Parathyroid adenoma (tissue), 2 donors: ENCODE measurements around the gene ITCH.
"Not testable (repeated sequence)": the region's sequence is repeated elsewhere in the genome, so short reads cannot be mapped to it uniquely, and the experiment has no call there.

Experiments
- H2AFZ ChIP-seq: fragments of 300-600 bp; sonication (generic); one replicate; pipeline ENCODE4 v1.7.0; 2017; ENCODE audit warnings: antibody characterized with exemption, mild to moderate bottlenecking
- H3K27ac ChIP-seq: fragments of 300-600 bp; sonication (generic); one replicate; pipeline ENCODE4 v1.7.0; 2017
- H3K27me3 ChIP-seq: fragments of 300-600 bp; sonication (generic); one replicate; pipeline ENCODE4 v1.7.0; 2017; ENCODE audit warnings: low read length; ENCODE audit not compliant: control insufficient read depth, insufficient read depth
- H3K36me3 ChIP-seq: fragments of 300-600 bp; sonication (generic); one replicate; pipeline ENCODE4 v1.7.0; 2017; ENCODE audit warnings: low read length; ENCODE audit not compliant: control insufficient read depth, insufficient read depth
- H3K4me1 ChIP-seq: fragments of 300-600 bp; sonication (generic); one replicate; pipeline ENCODE4 v1.7.0; 2017; ENCODE audit warnings: control low read depth
- H3K4me2 ChIP-seq: fragments of 300-600 bp; sonication (generic); one replicate; pipeline ENCODE4 v1.7.0; 2017; ENCODE audit warnings: low read length
- H3K4me3 ChIP-seq: fragments of 300-600 bp; sonication (generic); one replicate; pipeline ENCODE4 v1.7.0; 2017; ENCODE audit warnings: low read depth, low read length
- H3K79me2 ChIP-seq: fragments of 300-600 bp; sonication (generic); one replicate; pipeline ENCODE4 v1.7.0; 2017; ENCODE audit warnings: control low read depth
- H3K9ac ChIP-seq: fragments of 300-600 bp; sonication (generic); one replicate; pipeline ENCODE4 v1.7.0; 2017; ENCODE audit warnings: mild to moderate bottlenecking
- H3K9me3 ChIP-seq: fragments of 300-600 bp; sonication (generic); one replicate; pipeline ENCODE4 v1.7.0; 2017; ENCODE audit warnings: low read length; ENCODE audit not compliant: control insufficient read depth
- TF ChIP-seq, protein P1 (sequence below): fragments of 300-600 bp; sonication (generic); IDR thresholded peaks from one replicate; pipeline ENCODE4 v1.7.0; 2017; ENCODE audit warnings: antibody characterized with exemption, mild to moderate bottlenecking
- donor health status: primary hyperparathyroidism.

The ITCH gene

DNA sequence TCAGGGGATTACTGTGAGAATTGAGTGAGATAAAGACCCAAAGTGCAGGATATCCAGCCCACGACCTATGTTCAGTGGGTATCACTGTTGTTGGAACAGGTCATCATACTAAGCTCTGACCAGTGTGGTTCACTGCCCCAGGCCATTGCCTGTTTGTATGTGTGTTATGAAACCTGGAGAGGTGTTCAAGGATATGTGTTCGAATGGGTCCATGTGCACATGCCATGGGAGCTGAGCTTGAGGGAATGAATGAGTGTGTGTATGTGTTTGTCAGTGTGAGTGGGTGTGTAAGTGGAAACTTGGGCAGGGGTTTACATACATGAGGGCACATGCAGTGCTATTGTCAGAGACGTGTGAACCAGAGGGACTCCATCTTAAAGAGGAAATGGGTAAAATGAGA, 42.2 kb upstream of the ITCH start:
- Histone ChIP-seq H3K9me3 (no peaks in the 10 kb centered on the region), H3K4me3 (no peak overlapping the region), H3K36me3 (no peaks in the 10 kb centered on the region), H3K27me3 (no peaks in the 10 kb centered on the region), H3K27ac (no peak overlapping the region), H2AFZ (no peak overlapping the region), H3K4me2 (no peak overlapping the region), H3K9ac (no peak overlapping the region), H3K4me1 (no peaks in the 10 kb centered on the region), H3K79me2 (no peaks in the 10 kb centered on the region)
- TF ChIP-seq, protein P1, sequence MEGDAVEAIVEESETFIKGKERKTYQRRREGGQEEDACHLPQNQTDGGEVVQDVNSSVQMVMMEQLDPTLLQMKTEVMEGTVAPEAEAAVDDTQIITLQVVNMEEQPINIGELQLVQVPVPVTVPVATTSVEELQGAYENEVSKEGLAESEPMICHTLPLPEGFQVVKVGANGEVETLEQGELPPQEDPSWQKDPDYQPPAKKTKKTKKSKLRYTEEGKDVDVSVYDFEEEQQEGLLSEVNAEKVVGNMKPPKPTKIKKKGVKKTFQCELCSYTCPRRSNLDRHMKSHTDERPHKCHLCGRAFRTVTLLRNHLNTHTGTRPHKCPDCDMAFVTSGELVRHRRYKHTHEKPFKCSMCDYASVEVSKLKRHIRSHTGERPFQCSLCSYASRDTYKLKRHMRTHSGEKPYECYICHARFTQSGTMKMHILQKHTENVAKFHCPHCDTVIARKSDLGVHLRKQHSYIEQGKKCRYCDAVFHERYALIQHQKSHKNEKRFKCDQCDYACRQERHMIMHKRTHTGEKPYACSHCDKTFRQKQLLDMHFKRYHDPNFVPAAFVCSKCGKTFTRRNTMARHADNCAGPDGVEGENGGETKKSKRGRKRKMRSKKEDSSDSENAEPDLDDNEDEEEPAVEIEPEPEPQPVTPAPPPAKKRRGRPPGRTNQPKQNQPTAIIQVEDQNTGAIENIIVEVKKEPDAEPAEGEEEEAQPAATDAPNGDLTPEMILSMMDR = no peak

DNA sequence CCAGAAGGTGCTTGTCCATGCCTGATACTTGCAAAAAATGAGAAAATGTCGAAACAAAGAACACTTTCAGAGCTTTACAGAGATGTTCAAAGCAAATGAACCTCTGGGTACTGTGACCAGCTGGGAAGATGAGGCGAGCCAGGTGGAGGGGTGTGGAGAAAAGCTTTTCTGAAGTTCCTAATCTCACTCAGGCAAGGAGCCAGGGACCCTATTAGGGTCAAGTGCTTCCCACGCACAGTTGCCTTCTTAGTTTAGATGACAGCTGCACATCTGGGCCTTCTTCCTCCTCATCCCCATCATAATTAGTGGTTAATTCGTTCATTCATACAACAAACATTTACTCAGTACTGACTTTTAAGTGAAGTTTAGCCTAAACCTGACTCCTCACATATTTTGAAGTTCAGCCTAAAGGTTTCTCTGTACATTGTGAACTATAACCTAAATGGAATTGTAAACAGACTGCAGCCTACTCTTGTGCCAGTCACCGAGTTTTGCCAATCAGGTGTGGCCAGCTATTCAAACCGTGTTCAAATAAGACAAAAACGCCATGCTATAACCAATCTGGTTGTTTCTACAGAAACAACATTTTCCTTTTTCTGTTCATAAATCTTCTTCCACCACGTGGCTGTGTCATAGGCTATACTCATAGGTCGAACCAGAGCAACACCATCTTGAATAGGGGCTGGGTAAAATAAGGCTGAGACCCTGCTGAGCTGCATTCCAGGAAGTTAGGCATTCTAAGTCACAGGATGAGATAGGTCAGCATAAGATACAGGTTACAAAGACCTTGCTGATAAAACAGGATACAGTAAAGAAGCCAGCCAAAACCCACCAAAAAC, 40.6 kb upstream of the ITCH start:
- Histone ChIP-seq H3K9me3 (no peaks in the 10 kb centered on the region), H3K9ac (no peak overlapping the region), H3K4me1 (no peaks in the 10 kb centered on the region), H3K27ac (no peak overlapping the region), H3K27me3 (no peaks in the 10 kb centered on the region), H3K79me2 (no peaks in the 10 kb centered on the region), H3K4me3 (no peak overlapping the region), H3K4me2 (no peak overlapping the region), H2AFZ (no peak overlapping the region), H3K36me3 (no peaks in the 10 kb centered on the region)
- TF ChIP-seq, protein P1 = no peak

DNA sequence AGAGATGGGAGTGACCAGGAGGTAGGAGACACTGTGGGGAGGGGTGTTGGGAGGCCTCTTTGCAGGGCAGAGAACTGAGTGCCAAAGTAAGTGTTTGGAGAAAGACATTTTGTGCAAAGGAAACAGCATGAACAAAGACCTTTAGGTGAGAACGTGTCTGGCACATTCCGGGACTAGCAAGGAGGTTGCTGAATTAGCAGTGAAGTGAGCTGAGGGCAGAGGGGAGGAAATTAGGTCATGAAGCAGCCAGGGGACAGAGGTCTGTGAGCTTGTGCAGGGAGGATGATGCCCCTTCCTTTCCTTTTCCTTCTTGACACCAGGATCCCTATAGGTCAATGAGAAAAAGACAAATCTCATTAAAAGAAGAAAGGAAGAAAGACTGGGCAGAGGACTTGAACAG, 38.5 kb upstream of the ITCH start:
- Histone ChIP-seq H3K79me2 (no peaks in the 10 kb centered on the region), H2AFZ (no peak overlapping the region), H3K4me2 (no peak overlapping the region), H3K27me3 (no peaks in the 10 kb centered on the region), H3K9ac (no peak overlapping the region), H3K9me3 (no peaks in the 10 kb centered on the region), H3K4me3 (no peak overlapping the region), H3K4me1 (no peaks in the 10 kb centered on the region), H3K27ac (no peak overlapping the region), H3K36me3 (no peaks in the 10 kb centered on the region)
- TF ChIP-seq, protein P1 = no peak

DNA sequence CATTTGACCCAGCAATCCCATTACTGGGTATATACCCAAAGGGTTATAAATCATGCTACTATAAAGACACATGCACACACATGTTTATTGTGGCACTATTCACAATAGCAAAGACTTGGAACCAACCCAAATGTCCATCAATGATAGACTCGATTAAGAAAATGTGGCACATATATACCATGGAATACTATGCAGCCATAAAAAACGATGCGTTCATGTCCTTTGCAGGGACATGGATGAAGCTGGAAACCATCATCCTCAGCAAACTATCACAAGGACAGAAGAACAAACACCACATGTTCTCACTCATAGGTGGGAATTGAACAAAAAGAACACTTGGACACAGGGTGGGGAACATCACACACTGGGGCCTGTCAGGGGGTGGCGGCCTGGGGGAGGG, 34.9 kb upstream of the ITCH start:
- not testable (repeated sequence) for H3K4me1 ChIP-seq

DNA sequence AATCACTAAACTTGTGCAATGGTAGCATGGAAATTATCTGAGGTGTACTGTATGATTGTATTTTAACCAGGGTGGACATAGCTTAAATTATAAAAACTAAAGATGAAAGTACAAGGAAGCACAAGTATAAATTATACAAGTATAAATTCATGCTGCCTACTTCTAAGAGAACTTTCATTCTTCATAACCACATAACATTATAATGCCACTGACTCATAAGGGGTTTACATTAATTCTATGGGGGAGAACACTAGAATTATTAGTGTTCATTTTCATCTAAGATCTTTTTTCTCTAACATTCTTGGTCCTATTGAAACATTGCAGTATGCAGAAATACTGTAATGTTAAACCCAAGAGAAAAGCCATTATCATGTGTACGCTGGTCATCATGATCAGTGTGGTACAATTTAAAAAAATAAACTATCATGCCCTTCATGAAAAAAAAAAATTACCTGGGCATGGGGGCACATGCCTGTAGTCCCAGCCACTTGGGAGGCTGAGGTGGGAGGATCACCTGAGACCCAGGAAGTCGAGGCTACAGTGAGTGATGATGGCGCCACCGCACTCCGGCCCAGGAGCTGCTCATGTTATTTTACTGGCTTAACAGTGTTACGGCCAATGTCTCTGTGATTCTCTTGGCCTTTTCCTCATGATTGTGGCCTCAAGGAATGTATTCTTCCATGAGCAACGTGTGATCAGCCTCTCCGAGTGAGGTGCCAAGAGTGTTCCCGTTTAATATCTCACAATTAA, 34.0 kb upstream of the ITCH start:
- Histone ChIP-seq H3K9me3 (no peaks in the 10 kb centered on the region), H3K4me1 (no peaks in the 10 kb centered on the region), H3K27ac (no peak overlapping the region), H3K4me3 (no peak overlapping the region), H3K79me2 (no peaks in the 10 kb centered on the region), H3K9ac (no peak overlapping the region), H2AFZ (no peak overlapping the region), H3K27me3 (no peaks in the 10 kb centered on the region), H3K36me3 (no peaks in the 10 kb centered on the region), H3K4me2 (no peak overlapping the region)
- TF ChIP-seq, protein P1 = no peak

More for the DNA sequence above, 34.9 kb upstream of the ITCH start:
- H3K27me3 ChIP-seq, H3K4me2 ChIP-seq, H3K27ac ChIP-seq, H3K4me3 ChIP-seq, H3K79me2 ChIP-seq, H3K9ac ChIP-seq, H3K9me3 ChIP-seq, H2AFZ ChIP-seq, H3K36me3 ChIP-seq: not testable (repeated sequence)

DNA sequence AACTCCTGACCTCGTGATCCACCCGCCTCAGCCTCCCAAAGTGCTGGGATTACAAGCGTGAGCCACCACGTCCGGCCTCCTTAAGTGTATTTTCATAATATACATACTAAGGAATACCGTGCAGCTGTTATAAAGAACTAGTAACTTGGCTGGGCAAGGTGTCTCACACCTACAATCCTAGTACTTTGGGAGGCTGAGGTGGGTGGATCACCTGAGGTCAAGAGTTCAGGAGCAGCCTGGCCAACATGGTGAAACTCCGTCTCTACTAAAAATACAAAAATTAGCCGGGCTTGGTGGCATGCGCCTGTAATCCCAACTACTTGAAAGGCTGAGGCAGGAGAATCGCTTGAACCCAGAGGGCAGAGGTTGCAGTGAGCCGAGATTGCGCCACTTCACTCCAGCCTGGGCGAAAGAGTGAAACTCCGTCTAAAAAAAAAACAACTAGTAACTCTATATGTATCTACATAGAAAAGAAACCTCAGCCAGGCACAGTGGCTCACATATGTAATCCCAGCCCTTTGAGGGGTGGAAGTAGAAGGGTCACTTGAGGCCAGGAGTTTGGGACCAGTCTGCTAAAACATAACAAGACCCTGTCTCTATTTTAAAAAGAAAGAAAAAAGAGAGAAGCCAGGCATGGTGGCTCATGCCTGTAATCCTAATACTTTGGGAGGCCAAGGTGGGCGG, 32.1 kb upstream of the ITCH start:
- not testable (repeated sequence) for H3K4me1 ChIP-seq, H2AFZ ChIP-seq, H3K4me2 ChIP-seq, H3K27ac ChIP-seq, H3K4me3 ChIP-seq, H3K36me3 ChIP-seq, H3K9ac ChIP-seq, H3K79me2 ChIP-seq, H3K9me3 ChIP-seq, H3K27me3 ChIP-seq
